Sigmoid colon (tissue), 7 donors: Measurements from ENCODE around the gene PLA2G6. TPM values are rescaled to one million over a fixed set of nuclear protein-coding genes. Genes with fewer than 3 reads are reported as not detected.

Experiments
- DNase-seq: peaks from one replicate; pipeline ENCODE4 v3.0.0-alpha.2; 2019
- H3K27ac ChIP-seq, 4 donors: fragments of 200-600 bp; sonication (generic); one replicate each; pipeline ENCODE4 v1.5.1; 2016 to 2019; ENCODE audit warnings: mild to moderate bottlenecking in 1 of 4
- H3K27me3 ChIP-seq, 3 donors: fragments of 200-600 bp; sonication (generic); one replicate each; pipeline ENCODE4 v1.5.1; 2019; ENCODE audit warnings: mild to moderate bottlenecking in 1 of 3
- H3K36me3 ChIP-seq, 4 donors: fragments of 200-600 bp; sonication (generic); one replicate each; pipeline ENCODE4 v1.5.1; 2016 to 2019
- H3K4me1 ChIP-seq, 4 donors: fragments of 200-600 bp; sonication (generic); one replicate each; pipeline ENCODE4 v1.5.1; 2017 to 2019
- H3K4me3 ChIP-seq, 4 donors: fragments of 200-600 bp; sonication (generic); one replicate each; pipeline ENCODE4 v1.5.1; 2017 to 2019; ENCODE audit warnings: mild to moderate bottlenecking in 2 of 4, moderate library complexity in 1 of 4
- H3K9me3 ChIP-seq, 4 donors: fragments of 200-600 bp in 3 of 4; sonication (generic) in 3 of 4; one replicate each; pipeline versions ENCODE4 v1.5.1 to v1.6.1; 2013 to 2019
- EP300 ChIP-seq, 4 donors: sonication (generic); formaldehyde crosslinking; IDR thresholded peaks; one replicate each; pipeline ENCODE4 v1.6.1; 2017; ENCODE audit warnings: antibody characterized with exemption in 4 of 4
- POLR2A ChIP-seq, 2 donors: fragments of 450-650 bp; IDR thresholded peaks; one replicate each; pipeline ENCODE4 v1.6.1; 2016; ENCODE audit warnings: antibody characterized with exemption in 2 of 2, mild to moderate bottlenecking in 2 of 2, moderate library complexity in 2 of 2
- POLR2AphosphoS5 ChIP-seq, 4 donors: sonication (generic); formaldehyde crosslinking; IDR thresholded peaks; one replicate each; pipeline ENCODE4 v1.6.1; 2017; ENCODE audit warnings: antibody characterized with exemption in 4 of 4
- WGBS, 2 donors: extraction: QIAGEN DNeasy Blood & Tissue Kit; methylation state at CpG; one replicate each; pipeline ENCODE4 v1.1.7; 2013; 5-methylcytosine and 5-hydroxymethylcytosine counted together
- intact Hi-C: fragments of 100-400 bp; cut with DNase I; formaldehyde crosslinking; loops from one replicate; pipeline ENCODE4 v1.15.1; 2023
- polyA plus RNA-seq, 3 donors: library from polyadenylated mRNA; stranded (reverse); fragments of 200-250 nt; gene quantifications; one replicate each; pipeline ENCODE4 v1.2.3, GENCODE V29; 2013
- total RNA-seq, 4 donors: library from RNA; depleted of rRNA; stranded (reverse); fragments of >200 nt; gene quantifications; one replicate each; pipeline ENCODE4 v1.1.0, GENCODE V29; 2016
- TF ChIP-seq, protein P1 (sequence below), 4 experiments: fragments of 450-650 bp in 3 of 4; fragments of 200-600 bp in 1 of 4; IDR thresholded peaks; one replicate each; pipeline ENCODE4 v1.5.1; 2016 to 2019; ENCODE audit warnings: antibody characterized with exemption in 4 of 4, mild to moderate bottlenecking in 3 of 4, moderate library complexity in 2 of 4
- donor health status: healthy with polysubstance abuse.
- donor health status: Bipolar disorder and iron deficiency.
- donor health status: healthy.

The PLA2G6 gene
- total and polyA plus RNA-seq, 7 donors: 6.6 to 36.2 (median 19.4) TPM

DNA sequence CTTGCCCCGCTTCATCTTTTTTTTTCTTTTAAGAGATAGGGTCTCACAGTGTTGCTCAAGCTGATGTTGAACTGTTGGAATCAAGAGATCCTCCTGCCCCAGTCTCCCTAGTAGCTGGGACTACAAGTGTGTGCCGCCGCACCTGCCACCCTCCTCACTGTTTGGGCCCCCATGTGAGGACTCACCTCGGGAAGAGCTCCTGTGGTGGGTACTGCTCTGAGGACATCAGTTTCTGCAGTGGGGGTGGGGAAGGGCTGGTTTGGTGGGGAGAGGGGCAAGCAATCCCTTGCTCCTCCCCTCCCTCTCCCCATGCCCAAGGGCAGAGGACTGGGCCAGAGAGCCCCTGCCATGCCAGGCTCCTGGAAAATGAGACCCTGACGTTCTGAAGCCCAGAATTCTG, 96.1 kb downstream of the PLA2G6 start:
- Histone ChIP-seq H3K9me3 (no peaks in the 10 kb centered on the region), H3K27me3 (peaks cover 31 to 70% (median 58%) of the 10 kb centered on the region in 3 donors), H3K27ac (no peak overlapping the region), H3K36me3 (no peaks in the 10 kb centered on the region), H3K4me3 (no peak overlapping the region), H3K4me1 (peaks cover 0 to 39% (median 35%) of the 10 kb centered on the region in 4 donors)
- TF ChIP-seq EP300 (IDR thresholded peaks at IDR 0.05) (no peak), POLR2AphosphoS5 (IDR thresholded peaks at IDR 0.05) (no peak), POLR2A (IDR thresholded peaks at IDR 0.05) (no peak)
- TF ChIP-seq, protein P1, sequence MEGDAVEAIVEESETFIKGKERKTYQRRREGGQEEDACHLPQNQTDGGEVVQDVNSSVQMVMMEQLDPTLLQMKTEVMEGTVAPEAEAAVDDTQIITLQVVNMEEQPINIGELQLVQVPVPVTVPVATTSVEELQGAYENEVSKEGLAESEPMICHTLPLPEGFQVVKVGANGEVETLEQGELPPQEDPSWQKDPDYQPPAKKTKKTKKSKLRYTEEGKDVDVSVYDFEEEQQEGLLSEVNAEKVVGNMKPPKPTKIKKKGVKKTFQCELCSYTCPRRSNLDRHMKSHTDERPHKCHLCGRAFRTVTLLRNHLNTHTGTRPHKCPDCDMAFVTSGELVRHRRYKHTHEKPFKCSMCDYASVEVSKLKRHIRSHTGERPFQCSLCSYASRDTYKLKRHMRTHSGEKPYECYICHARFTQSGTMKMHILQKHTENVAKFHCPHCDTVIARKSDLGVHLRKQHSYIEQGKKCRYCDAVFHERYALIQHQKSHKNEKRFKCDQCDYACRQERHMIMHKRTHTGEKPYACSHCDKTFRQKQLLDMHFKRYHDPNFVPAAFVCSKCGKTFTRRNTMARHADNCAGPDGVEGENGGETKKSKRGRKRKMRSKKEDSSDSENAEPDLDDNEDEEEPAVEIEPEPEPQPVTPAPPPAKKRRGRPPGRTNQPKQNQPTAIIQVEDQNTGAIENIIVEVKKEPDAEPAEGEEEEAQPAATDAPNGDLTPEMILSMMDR (IDR thresholded peaks at IDR 0.05): no peak
- intact Hi-C loops: no loop called here
- no peak for DNase-seq
- WGBS, 2 donors: 64 to 85% methylated on average over 5 of the region's 5 CpGs

DNA sequence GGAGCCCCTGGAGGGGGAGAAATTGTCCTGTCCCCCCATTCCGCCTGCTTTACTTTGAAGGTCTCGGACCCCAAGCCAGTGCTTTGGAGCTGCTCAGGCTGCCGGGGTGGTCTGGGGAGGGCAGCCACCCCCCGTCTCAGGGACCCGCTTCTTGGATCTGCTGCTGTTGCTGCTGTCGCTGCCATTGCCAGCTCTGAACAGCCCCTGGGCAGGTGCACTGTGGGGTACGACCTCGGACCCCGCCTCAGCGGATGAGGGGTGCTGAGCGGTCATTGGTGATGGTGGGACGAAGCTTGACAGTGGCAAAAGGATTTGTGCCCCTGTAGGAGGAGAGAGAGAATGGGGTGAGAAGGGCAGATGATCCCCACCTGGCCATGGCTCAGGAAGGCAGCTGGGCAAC, 96.6 kb downstream of the PLA2G6 start:
- DNase-seq: no peak

DNA sequence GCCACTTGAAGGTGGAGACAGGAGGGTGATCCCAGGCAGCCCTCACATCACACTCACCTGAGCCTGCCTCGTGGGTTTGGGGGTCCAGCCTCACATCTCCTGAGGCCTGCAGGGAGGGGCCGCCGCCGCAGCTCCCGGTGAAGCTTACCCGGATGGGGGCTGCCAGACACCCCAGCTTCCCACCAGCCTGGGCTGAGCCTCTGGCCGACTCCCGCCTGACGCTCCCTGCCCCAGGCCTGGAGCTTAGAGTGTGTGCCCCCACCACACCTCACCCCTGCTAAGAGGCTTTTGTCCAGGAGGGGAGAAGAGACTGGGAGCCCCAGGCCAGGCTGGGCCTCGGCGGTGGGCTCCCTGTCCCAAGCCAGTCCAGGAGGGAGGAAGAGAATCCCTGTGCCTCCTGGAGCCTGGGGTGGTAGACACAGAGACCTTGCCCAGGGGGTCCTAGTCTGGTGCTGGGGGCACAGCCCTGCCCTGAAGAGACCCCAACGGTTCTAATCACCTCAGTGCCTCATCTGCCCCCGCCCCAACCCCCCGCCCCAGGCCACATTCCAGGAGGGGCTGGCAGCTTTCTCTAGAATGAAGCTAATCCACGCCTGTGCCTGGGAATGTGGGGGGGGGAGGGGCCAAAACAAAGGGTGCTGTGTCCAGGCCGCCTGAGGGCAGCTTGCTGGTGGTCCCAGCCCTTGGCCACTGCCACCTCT, 97.5 kb downstream of the PLA2G6 start, which contains the start of gene SLC16A8:
TSS of gene SLC16A8 (minus strand) at position 254 of the 701 bp plus-strand sequence. CDS start 1,311 bp downstream, outside the sequence.
- no peak within 1 kb of the TSS for H3K27ac ChIP-seq
- TF ChIP-seq, protein P1 (IDR thresholded peaks at IDR 0.05): no peak
- TF ChIP-seq EP300 (IDR thresholded peaks at IDR 0.05): no peak
- TF ChIP-seq POLR2AphosphoS5 (IDR thresholded peaks at IDR 0.05): no peak
- no peak for TF ChIP-seq POLR2A (IDR thresholded peaks at IDR 0.05)
- 84 to 86% methylated on average over 16 of the region's 16 CpGs for WGBS, 2 donors
- peaks cover 0 to 34% (median 30%) of the 10 kb centered on the region in 4 donors for H3K4me1 ChIP-seq
- DNase-seq: no peak
- no peaks in the 10 kb centered on the region for H3K9me3 ChIP-seq
- intact Hi-C loops: no loop called here
- H3K4me3 ChIP-seq: no peak within 1 kb of the TSS
- H3K36me3 ChIP-seq: no peaks in the 10 kb centered on the region
- peaks cover 26 to 68% (median 55%) of the 10 kb centered on the region in 3 donors for H3K27me3 ChIP-seq

More for the DNA sequence above, 96.6 kb downstream of the PLA2G6 start:
- H3K27ac ChIP-seq: no peak overlapping the region
- H3K4me1 ChIP-seq: peaks cover 0 to 39% (median 35%) of the 10 kb centered on the region in 4 donors
- peaks cover 31 to 73% (median 62%) of the 10 kb centered on the region in 3 donors for H3K27me3 ChIP-seq
- H3K36me3 ChIP-seq: no peaks in the 10 kb centered on the region
- TF ChIP-seq POLR2A (IDR thresholded peaks at IDR 0.05) (no peak), EP300 (IDR thresholded peaks at IDR 0.05) (no peak), POLR2AphosphoS5 (IDR thresholded peaks at IDR 0.05) (no peak)
- TF ChIP-seq, protein P1 (IDR thresholded peaks at IDR 0.05): no peak
- 96 to 97% methylated on average over 12 of the region's 12 CpGs for WGBS, 2 donors
- no peaks in the 10 kb centered on the region for H3K9me3 ChIP-seq
- no peak overlapping the region for H3K4me3 ChIP-seq
- intact Hi-C loops: no loop called here

DNA sequence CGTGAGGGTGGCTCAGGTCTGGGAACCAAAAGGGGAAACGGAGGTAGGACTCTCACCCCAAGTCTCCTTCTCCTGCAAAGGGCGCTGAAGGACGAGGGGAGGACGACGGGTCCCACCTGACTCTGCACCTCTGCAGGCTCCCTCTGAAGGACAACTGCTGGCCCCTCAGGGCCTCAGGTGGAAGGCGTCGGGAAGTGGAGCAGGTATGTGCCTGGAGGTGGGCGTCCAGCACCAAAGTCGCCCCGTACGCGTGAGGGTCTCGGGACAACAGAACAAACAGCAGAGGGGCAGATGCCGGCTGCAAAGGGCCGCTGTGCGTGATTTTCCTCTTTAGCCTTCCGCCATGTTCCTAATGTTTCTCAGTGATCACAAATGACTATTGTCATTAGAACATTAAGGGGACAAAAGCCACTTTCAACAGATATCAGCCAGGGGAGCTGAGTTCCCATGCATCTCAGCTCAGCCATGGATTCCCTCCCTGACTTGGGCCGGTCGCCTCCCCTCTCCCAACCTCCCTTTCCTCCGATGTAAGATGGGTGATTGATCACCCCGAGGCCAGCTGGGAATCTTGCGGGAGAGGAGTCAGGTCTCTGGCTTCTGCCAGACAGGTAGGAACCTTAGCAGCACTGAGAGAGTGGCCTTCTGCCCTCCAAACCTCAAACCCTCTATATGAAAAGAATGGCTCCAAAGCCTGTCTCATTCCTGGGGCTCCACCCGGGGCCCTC, 98.5 kb downstream of the PLA2G6 start:
- Histone ChIP-seq H3K27ac (no peak overlapping the region), H3K27me3 (peaks cover 17 to 58% (median 45%) of the 10 kb centered on the region in 3 donors), H3K36me3 (no peaks in the 10 kb centered on the region), H3K4me1 (peaks cover 0 to 25% (median 24%) of the 10 kb centered on the region in 4 donors), H3K9me3 (no peaks in the 10 kb centered on the region), H3K4me3 (no peak overlapping the region)
- intact Hi-C loops: no loop called here
- no peak for TF ChIP-seq POLR2A (IDR thresholded peaks at IDR 0.05)
- no peak for TF ChIP-seq POLR2AphosphoS5 (IDR thresholded peaks at IDR 0.05)
- TF ChIP-seq EP300 (IDR thresholded peaks at IDR 0.05): no peak
- TF ChIP-seq, protein P1 (IDR thresholded peaks at IDR 0.05): no peak
- DNase-seq: no peak
- WGBS, 2 donors: 81 to 83% methylated on average over 24 of the region's 24 CpGs
